ENCODE data around the gene SPRY2. TPM values are rescaled to one million over a fixed set of nuclear protein-coding genes. Genes with fewer than 3 reads are reported as not detected.

The SPRY2 gene
- total and polyA plus RNA-seq, 2 experiments from 2014 or later = 11.8 to 22.3 TPM

- no peak for DNase-seq
- H3K27ac ChIP-seq = no peak overlapping the region
- no peak overlapping the region for H3K4me2 ChIP-seq (ENCODE audit: unreplicated experiment)
- H3F3A ChIP-seq (ENCODE audit: insufficient read depth) = no peaks in the 10 kb centered on the region
- no peaks in the 10 kb centered on the region for H4K20me1 ChIP-seq (ENCODE audit: insufficient read depth)
- WGBS, 2 experiments (ENCODE audit: low coverage in 1 of 2, low lambda C conversion rate in 2 of 2, missing lambda C conversion rate in 2 of 2) = 73 to 94% methylated on average over 2 of the region's 2 CpGs
- H3K4me1 ChIP-seq (ENCODE audit: insufficient read depth) = no peaks in the 10 kb centered on the region
- H3K27me3 ChIP-seq (replicated peaks; ENCODE audit: insufficient read depth) = no peaks in the 10 kb centered on the region
- in situ Hi-C loops (cut with MboI) = no loop called here
- H3K36me3 ChIP-seq (ENCODE audit: low read depth) = no peaks in the 10 kb centered on the region
- no peaks in the 10 kb centered on the region for H3K9me3 ChIP-seq (ENCODE audit: low read depth)
- H3K9me2 ChIP-seq (ENCODE audit: insufficient read depth) = no peaks in the 10 kb centered on the region
- TF ChIP-seq EZH2phosphoT487 (IDR thresholded peaks at IDR 0.05; ENCODE audit: insufficient read depth, low read depth) (no peak), EZH2 (IDR thresholded peaks at IDR 0.05; ENCODE audit: insufficient read depth, poor library complexity, severe bottlenecking) (no peak)
- no peak overlapping the region for H3K4me3 ChIP-seq
- H2AFZ ChIP-seq = no peak overlapping the region
- no peak overlapping the region for H3K9ac ChIP-seq
- H3K79me2 ChIP-seq (ENCODE audit: insufficient read depth) = no peaks in the 10 kb centered on the region
Measured at GRCh38 chr13:80319004-80319403, 21.9 kb downstream of the SPRY2 start.

GRCh38 chr13:80314711-80315653 lies 25.9 kb downstream of the SPRY2 start:
- H3F3A ChIP-seq (ENCODE audit: insufficient read depth) = no peaks in the 10 kb centered on the region
- H2AFZ ChIP-seq = no peak overlapping the region
- no peaks in the 10 kb centered on the region for H3K4me1 ChIP-seq (ENCODE audit: insufficient read depth)
- H3K27me3 ChIP-seq (replicated peaks; ENCODE audit: insufficient read depth) = no peaks in the 10 kb centered on the region
- DNase-seq = no peak
- H3K9me2 ChIP-seq (ENCODE audit: insufficient read depth) = no peaks in the 10 kb centered on the region
- H3K4me3 ChIP-seq = no peak overlapping the region
- H3K9ac ChIP-seq = no peak overlapping the region
- no peaks in the 10 kb centered on the region for H3K9me3 ChIP-seq (ENCODE audit: low read depth)
- H3K36me3 ChIP-seq (ENCODE audit: low read depth) = no peaks in the 10 kb centered on the region
- no peaks in the 10 kb centered on the region for H4K20me1 ChIP-seq (ENCODE audit: insufficient read depth)
- H3K79me2 ChIP-seq (ENCODE audit: insufficient read depth) = no peaks in the 10 kb centered on the region
- no peak overlapping the region for H3K27ac ChIP-seq
- TF ChIP-seq EZH2phosphoT487 (IDR thresholded peaks at IDR 0.05; ENCODE audit: insufficient read depth, low read depth) (no peak), EZH2 (IDR thresholded peaks at IDR 0.05; ENCODE audit: insufficient read depth, poor library complexity, severe bottlenecking) (no peak)
- H3K4me2 ChIP-seq (ENCODE audit: unreplicated experiment) = no peak overlapping the region
- in situ Hi-C loops (cut with MboI) = no loop called here
- WGBS, 2 experiments (ENCODE audit: low coverage in 1 of 2, low lambda C conversion rate in 2 of 2, missing lambda C conversion rate in 2 of 2) = 88 to 90% methylated on average over 5 of the region's 5 CpGs

GRCh38 chr13:80313668-80314256 lies 27.2 kb downstream of the SPRY2 start:
- Histone ChIP-seq H4K20me1 (ENCODE audit: insufficient read depth) (no peaks in the 10 kb centered on the region), H3F3A (ENCODE audit: insufficient read depth) (no peaks in the 10 kb centered on the region), H3K9me2 (ENCODE audit: insufficient read depth) (no peaks in the 10 kb centered on the region), H2AFZ (no peak overlapping the region), H3K4me1 (ENCODE audit: insufficient read depth) (no peaks in the 10 kb centered on the region), H3K4me2 (ENCODE audit: unreplicated experiment) (no peak overlapping the region), H3K9ac (no peak overlapping the region), H3K79me2 (ENCODE audit: insufficient read depth) (no peaks in the 10 kb centered on the region), H3K4me3 (no peak overlapping the region), H3K36me3 (ENCODE audit: low read depth) (no peaks in the 10 kb centered on the region), H3K9me3 (ENCODE audit: low read depth) (no peaks in the 10 kb centered on the region), H3K27ac (no peak overlapping the region), H3K27me3 (replicated peaks; ENCODE audit: insufficient read depth) (no peaks in the 10 kb centered on the region)
- WGBS, 2 experiments (ENCODE audit: low coverage in 1 of 2, low lambda C conversion rate in 2 of 2, missing lambda C conversion rate in 2 of 2) = 97 to 100% methylated on average over 1 of the region's 1 CpG
- in situ Hi-C loops (cut with MboI) = no loop called here
- DNase-seq = no peak
- TF ChIP-seq EZH2 (IDR thresholded peaks at IDR 0.05; ENCODE audit: insufficient read depth, poor library complexity, severe bottlenecking) (no peak), EZH2phosphoT487 (IDR thresholded peaks at IDR 0.05; ENCODE audit: insufficient read depth, low read depth) (no peak)

- Histone ChIP-seq H3K36me3 (ENCODE audit: low read depth) (no peaks in the 10 kb centered on the region), H3K9me3 (ENCODE audit: low read depth) (no peaks in the 10 kb centered on the region), H3K27ac (no peak overlapping the region), H2AFZ (no peak overlapping the region), H3K4me3 (no peak overlapping the region), H3K9me2 (ENCODE audit: insufficient read depth) (no peaks in the 10 kb centered on the region), H3K27me3 (replicated peaks; ENCODE audit: insufficient read depth) (no peaks in the 10 kb centered on the region), H3K4me1 (ENCODE audit: insufficient read depth) (no peaks in the 10 kb centered on the region), H3F3A (ENCODE audit: insufficient read depth) (no peaks in the 10 kb centered on the region), H3K79me2 (ENCODE audit: insufficient read depth) (no peaks in the 10 kb centered on the region), H3K4me2 (ENCODE audit: unreplicated experiment) (no peak overlapping the region), H3K9ac (no peak overlapping the region), H4K20me1 (ENCODE audit: insufficient read depth) (no peaks in the 10 kb centered on the region)
- TF ChIP-seq EZH2phosphoT487 (IDR thresholded peaks at IDR 0.05; ENCODE audit: insufficient read depth, low read depth) (no peak), EZH2 (IDR thresholded peaks at IDR 0.05; ENCODE audit: insufficient read depth, poor library complexity, severe bottlenecking) (no peak)
- in situ Hi-C loops (cut with MboI) = no loop called here
- no peak for DNase-seq
- 95 to 98% methylated on average over 2 to 3 of the region's 3 CpGs for WGBS, 2 experiments (ENCODE audit: low coverage in 1 of 2, low lambda C conversion rate in 2 of 2, missing lambda C conversion rate in 2 of 2)
Measured at GRCh38 chr13:80312967-80313366, 28.0 kb downstream of the SPRY2 start.
